GM18519 (cell line): ENCODE data around the gene HNRNPA3.
"Not testable (repeated sequence)": the region's sequence is repeated elsewhere in the genome, so short reads cannot be mapped to it uniquely, and the experiment has no call there.

Experiments used
- ATAC-seq: cut with Tn5 transposase; IDR thresholded peaks from one replicate; pipeline ENCODE4 v1.9.1; 2021; ENCODE audit warnings: mild to moderate bottlenecking, moderate library complexity; ENCODE audit not compliant: unreplicated experiment, low FRiP score

Gene HNRNPA3

DNA sequence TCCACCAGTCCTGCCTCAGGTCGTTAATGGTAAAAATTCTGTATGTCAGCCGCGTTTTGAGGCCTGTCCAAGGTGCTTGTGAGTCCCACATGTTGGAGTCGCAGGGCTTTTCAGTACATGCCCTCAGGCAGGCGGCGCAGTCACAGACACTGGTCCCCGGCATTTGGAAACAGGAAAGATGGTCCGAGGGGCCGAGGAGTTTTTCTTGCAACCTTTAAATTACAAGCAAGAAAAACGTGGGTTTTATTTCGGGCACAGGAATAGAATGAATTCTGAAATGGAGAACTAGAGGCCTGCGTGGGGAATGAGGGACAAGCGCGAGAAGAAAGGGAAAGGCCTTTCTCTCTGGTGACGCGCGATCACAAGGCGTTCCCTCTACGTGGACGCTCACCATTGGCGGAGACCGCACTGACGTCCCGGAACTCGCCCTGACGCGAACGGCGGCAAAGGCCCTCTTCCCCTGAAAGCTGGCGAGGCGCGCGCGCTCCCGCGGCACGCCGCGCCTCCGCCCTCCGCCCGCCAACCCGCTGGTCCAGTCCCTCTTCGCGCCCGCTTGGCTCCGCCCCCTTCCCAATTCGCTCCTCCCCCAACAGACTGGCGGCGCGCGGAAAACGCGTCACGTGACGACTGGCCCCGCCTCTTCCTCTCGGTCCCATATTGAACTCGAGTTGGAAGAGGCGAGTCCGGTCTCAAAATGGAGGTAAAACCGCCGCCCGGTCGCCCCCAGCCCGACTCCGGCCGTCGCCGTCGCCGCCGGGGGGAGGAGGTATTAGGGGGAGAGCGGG, at the start of gene HNRNPA3:
Gene HNRNPA3, plus strand, starts transcription at position 689 of the 785 bp plus-strand sequence. Its CDS starts 6 bp downstream, at position 695.
- peak; percentile 94 for ATAC-seq

- no peak for ATAC-seq
Observed at GRCh38 chr2:177164131-177164530, 48.5 kb upstream of the HNRNPA3 start.

DNA sequence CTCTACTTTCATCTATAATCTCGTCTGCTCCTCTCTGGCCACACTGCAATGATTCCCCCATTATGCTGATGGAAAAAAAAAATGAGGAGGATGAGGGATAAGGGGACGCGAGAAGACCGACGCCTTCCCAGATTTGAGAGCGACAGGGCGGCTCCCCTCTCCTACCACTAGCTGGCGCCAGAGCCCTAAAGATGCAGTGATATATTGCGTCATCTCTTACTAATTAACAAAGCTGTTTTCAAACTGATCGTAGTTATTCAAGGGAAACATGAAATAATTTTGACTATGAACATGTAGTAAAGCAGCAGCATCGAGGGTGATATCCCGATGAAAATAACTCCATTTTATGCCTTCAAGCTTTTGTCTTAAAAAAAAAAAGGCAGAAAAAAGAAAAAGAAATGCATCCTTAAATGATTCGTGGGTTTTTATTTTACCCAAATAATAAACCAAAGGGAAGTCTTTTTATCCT, 48.0 kb upstream of the HNRNPA3 start:
- ATAC-seq: no peak

GRCh38 chr2:177165061-177165583, 47.5 kb upstream of the HNRNPA3 start:
- ATAC-seq: no peak

DNA sequence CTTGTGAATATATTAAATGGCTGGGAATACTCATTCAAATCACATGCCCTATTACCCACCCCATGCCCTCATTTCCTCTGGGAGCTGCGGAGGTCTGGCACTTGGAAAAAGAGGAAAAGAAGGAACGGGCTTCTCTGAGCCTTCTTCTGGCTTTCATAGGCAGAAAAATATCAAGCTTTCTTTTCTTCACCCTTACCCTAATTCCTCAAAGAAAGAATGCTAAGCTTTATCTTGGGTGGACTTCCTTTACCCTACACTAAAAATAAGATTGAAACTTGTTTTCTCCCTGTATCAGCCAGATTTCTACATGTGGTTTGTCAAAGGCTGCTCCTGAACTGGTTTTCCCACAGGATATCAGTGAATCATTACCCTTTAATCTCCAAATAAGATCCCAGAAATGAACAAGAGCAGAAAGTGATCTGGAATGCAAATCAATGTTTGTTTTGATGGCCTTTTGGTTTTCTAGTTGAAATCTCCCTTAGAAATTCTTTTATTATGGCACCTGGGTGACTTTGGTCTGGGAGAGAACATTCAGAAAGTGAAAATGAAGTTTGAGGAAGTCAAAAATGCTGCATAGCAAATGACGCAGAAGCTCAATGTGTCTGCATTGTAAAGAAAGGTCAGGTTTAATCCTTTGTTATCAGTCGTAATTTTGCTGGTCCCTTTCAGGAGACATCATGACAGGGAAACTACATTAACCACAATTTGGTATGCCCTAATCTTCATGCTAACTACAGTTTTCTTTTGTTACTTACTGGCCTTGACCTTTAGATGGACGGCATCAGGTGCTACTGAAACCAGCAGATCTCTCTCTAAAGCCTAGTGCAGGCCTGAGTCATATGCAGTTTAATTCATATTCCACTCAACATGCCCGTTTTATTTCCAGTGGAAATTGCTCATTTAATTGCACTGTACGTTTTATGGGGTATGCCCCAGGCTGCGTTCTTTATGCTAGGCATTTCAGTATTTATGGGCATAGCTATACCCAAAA, 46.6 kb upstream of the HNRNPA3 start:
- ATAC-seq: peak; percentile 48

GRCh38 chr2:177169810-177170514, 42.6 kb upstream of the HNRNPA3 start:
- ATAC-seq: peak; percentile 67

DNA sequence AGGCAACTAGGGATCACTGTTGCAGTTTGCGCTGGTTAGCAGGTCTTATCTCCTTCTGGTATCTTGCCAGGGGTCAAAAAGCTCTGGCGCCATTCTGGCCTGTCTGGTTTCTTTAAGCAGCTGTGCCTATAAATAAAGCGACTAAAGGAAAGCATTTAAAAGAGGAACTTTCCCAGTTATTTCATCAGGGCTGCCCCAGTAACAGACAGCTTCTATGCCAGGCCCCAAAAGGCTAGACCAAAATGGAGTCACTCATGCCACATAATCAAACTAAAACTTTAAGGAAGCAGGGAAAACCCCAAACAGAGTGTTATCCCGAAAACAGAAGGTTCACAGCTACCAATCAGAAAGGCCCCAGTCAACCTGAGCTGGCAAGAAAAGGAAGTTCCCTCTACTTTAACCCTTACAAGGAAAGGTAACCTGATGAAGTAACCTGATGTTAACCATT, 41.2 kb upstream of the HNRNPA3 start:
- ATAC-seq: no peak

DNA sequence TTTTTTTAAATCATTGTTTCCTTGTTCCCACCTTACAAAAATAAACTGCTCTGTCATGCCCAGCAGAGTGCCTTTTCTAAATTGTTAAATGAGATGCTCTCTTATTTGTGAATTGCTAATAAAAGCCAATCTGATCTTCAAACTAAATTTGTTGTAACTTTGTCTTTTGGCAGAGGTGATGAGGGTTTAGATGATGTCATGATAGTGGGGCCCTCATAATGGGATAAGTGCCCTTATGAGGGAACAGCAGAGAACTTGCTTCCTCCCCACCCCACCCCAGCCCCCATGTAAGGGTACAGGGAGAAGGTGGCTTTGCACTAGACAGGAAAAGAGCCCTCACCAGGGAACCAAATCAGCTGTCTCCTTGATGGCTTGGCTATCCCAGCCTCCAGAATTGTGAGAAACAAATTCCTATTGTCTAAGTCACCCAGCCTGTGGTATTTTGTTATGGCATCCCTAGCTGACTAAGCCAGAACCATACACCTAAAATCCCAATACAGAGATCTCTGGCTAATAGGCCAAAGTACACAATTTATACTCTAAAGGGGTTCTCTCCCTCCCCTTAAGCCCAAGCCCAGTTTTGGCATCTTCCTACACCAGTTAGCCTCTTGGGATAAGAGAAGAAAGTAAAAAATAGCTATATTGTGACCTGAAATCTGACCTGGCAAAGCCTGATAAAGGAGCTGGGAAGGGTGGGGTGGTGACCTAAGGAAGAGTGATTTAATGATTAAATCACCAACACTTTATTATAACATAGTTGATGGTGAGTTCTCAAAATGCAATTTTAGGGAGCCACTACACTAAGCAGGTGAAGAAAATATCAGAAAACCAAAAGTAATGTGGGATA, 40.3 kb upstream of the HNRNPA3 start:
- ATAC-seq: no peak

DNA sequence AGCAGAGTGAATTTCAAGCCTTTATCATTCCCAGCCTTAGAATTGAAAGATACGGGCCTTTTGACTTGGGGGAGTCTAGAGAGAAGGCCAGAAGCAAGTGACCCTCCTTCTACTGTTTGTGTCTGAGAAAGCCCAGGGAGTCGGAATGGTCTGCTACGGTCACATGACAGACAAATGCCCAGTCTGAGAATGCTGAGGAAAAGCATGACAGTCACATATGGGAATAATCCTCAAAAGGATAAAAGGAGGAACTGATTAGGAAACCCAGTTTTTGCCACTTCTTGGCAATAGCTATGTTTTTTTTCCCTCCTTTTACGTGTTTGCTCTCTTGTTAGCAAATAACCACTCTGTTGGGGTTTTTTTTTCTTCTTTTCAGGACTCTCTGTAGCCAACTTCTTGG, 38.1 kb upstream of the HNRNPA3 start:
- no peak for ATAC-seq

DNA sequence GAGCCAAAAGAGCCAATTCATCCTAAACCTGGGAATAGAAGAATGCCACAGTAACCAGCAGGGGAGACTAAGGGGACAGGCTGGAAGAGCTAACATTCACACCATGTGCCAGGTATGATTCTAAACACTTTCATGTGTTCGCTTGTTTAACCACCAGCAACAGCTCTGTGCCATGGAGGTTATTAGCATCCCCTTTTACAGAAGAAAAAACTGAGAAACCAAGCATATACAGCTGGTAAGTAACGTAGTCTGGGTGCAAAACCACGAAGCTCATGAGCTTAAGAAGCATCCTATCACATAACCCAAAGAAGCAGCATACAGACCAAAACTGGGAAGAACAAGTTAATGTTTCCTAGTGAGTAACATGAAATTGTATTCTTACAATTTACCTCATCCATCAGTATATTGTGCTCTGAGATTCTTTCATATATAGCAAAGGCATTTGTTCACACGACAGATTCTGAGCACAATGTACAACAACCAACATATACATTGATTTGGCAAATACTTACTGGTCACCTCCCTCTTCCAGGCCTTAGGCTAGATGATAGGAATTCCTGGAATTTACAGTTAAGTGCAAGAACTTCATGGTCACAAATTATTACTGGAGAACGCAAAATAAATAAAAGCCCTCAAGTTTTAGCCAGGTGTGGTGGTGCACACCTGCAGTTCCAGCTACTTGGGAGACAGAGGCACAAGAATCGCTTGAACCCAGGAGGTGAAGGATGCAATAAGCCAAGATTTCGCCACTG, 36.5 kb upstream of the HNRNPA3 start:
- ATAC-seq: no peak

- ATAC-seq: no peak
Observed at GRCh38 chr2:177178797-177179196, 33.8 kb upstream of the HNRNPA3 start.

- ATAC-seq: no peak
Observed at GRCh38 chr2:177179227-177179626, 33.4 kb upstream of the HNRNPA3 start.

- ATAC-seq: not testable (repeated sequence)
Observed at GRCh38 chr2:177179671-177180070, 32.9 kb upstream of the HNRNPA3 start.

- ATAC-seq: no peak
Observed at GRCh38 chr2:177180269-177181000, 32.2 kb upstream of the HNRNPA3 start.

DNA sequence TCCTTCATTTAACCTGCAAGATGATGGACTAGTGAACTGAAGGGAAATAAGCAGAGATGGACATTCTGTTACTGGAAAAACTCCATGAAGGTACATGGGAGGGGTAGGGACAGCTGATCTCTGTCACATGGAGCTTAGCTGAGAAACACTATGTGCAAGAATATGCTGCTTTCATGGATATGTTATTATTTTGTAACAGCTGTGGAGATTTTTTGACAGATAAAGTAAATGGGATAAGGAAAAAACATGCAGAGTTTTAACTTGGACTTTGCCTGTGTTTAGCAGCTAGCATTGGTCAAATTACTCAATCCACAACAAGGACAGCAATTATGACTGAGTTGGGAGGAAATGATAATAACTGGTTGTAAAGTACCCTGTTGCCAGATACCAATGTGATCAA, 28.7 kb upstream of the HNRNPA3 start:
- ATAC-seq: no peak

- no peak for ATAC-seq
Observed at GRCh38 chr2:177184606-177185005, 28.0 kb upstream of the HNRNPA3 start.

- not testable (repeated sequence) for ATAC-seq
Observed at GRCh38 chr2:177186038-177186437, 26.6 kb upstream of the HNRNPA3 start.
